Measurements from ENCODE around the gene CYP46A1. TPM values are rescaled to one million over a fixed set of nuclear protein-coding genes. Genes with fewer than 3 reads are reported as not detected.

The CYP46A1 gene
- total RNA-seq, 3 donors from 2014 or later (not counting 1 experiment from before 2014, with no cell fraction given), result 0.09 to 0.45 (median 0.09) TPM

DNA sequence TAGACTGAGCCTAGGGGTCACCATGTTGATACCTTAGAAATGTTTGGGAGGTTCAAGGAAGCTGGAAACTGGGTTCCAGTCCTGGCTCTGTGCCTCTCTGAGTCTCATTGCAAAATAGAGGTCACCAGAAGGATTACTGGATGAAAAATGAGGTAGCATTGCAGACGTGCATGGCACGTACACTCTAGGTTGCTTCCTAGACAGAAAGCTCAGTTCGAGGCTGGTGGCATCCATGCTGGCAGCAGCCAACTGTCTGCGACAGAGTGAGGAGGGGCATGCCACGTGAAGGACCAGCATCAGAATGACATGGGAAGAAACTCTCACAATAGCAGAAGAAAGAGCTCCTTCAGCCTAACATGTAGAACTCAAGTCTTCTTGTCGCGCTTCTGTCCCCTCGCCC lies 4.6 kb upstream of the CYP46A1 start:
- intact Hi-C loops (cut with micrococcal nuclease), result no loop called here
- no peaks in the 10 kb centered on the region for H3K36me3 ChIP-seq (ENCODE audit: control insufficient read depth, insufficient read depth, low read length)
- Mint-ChIP-seq H3K27me3 (ENCODE audit: low read depth in 2 of 2) (peaks cover 0 to 2% of the 10 kb centered on the region in 2 donors), H3K4me1 (peaks cover 7 to 23% of the 10 kb centered on the region in 2 donors), H3K27ac (no peak overlapping the region), H3K4me3 (no peak overlapping the region), H3K9me3 (no peaks in the 10 kb centered on the region), H3K36me3 (no peaks in the 10 kb centered on the region)
- TF ChIP-seq, protein P1, sequence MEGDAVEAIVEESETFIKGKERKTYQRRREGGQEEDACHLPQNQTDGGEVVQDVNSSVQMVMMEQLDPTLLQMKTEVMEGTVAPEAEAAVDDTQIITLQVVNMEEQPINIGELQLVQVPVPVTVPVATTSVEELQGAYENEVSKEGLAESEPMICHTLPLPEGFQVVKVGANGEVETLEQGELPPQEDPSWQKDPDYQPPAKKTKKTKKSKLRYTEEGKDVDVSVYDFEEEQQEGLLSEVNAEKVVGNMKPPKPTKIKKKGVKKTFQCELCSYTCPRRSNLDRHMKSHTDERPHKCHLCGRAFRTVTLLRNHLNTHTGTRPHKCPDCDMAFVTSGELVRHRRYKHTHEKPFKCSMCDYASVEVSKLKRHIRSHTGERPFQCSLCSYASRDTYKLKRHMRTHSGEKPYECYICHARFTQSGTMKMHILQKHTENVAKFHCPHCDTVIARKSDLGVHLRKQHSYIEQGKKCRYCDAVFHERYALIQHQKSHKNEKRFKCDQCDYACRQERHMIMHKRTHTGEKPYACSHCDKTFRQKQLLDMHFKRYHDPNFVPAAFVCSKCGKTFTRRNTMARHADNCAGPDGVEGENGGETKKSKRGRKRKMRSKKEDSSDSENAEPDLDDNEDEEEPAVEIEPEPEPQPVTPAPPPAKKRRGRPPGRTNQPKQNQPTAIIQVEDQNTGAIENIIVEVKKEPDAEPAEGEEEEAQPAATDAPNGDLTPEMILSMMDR (IDR thresholded peaks at IDR 0.05), result no peak
- no peak overlapping the region for H3K4me3 ChIP-seq (ENCODE audit: low read length)
- peaks cover 8% of the 10 kb centered on the region for H3K9me3 ChIP-seq (ENCODE audit: control insufficient read depth, insufficient read depth, low read length)
- no peaks in the 10 kb centered on the region for H3K27me3 ChIP-seq (ENCODE audit: control insufficient read depth, insufficient read depth, low read length)
- WGBS (ENCODE audit: insufficient coverage), result 81% methylated on average over 8 of the region's 8 CpGs
- peaks cover 30% of the 10 kb centered on the region for H3K4me1 ChIP-seq (ENCODE audit: control insufficient read depth, insufficient read depth, low read length)
- ATAC-seq (no peak), DNase-seq (no peak)
- no peak overlapping the region for H3K27ac ChIP-seq (ENCODE audit: low read length)

DNA sequence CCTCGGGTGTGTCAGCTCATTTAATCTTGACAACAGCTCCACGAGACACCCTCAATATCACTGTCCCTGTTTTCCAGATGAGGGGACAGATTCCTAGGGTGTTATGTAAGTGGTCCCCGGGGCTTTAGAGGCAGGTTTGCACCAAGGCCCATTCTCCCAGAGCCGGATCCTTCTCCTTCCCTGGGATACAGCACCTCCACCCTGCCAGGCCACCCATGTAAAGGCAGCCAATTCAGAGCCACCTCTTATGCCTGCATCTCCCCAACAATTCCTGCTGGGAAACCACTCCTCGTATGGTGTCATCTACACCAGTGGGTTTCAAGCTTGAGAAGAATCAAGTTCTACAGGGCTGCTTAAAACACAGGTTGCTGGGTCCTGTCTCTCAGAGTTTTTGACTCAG lies 4.1 kb upstream of the CYP46A1 start:
- H3K4me1 ChIP-seq (ENCODE audit: control insufficient read depth, insufficient read depth, low read length), result peaks cover 32% of the 10 kb centered on the region
- H3K9me3 Mint-ChIP-seq, result no peaks in the 10 kb centered on the region
- TF ChIP-seq, protein P1 (IDR thresholded peaks at IDR 0.05), result no peak
- H3K27me3 ChIP-seq (ENCODE audit: control insufficient read depth, insufficient read depth, low read length), result no peaks in the 10 kb centered on the region
- intact Hi-C loops (cut with micrococcal nuclease), result loop anchor here (5.0 kb wide), 2 partner anchors 73 to 512 kb away; no protein-coding TSS in a partner anchor
- ATAC-seq, result no peak
- peaks cover 7 to 24% of the 10 kb centered on the region in 2 donors for H3K4me1 Mint-ChIP-seq
- H3K9me3 ChIP-seq (ENCODE audit: control insufficient read depth, insufficient read depth, low read length), result peaks cover 8% of the 10 kb centered on the region
- DNase-seq, result no peak
- H3K4me3 Mint-ChIP-seq, result no peak overlapping the region
- H3K36me3 Mint-ChIP-seq, result no peaks in the 10 kb centered on the region
- WGBS (ENCODE audit: insufficient coverage), result 79% methylated on average over 5 of the region's 5 CpGs
- H3K4me3 ChIP-seq (ENCODE audit: low read length), result no peak overlapping the region
- no peak overlapping the region for H3K27ac Mint-ChIP-seq
- H3K27ac ChIP-seq (ENCODE audit: low read length), result no peak overlapping the region
- peaks cover 0 to 2% of the 10 kb centered on the region in 2 donors for H3K27me3 Mint-ChIP-seq (ENCODE audit: low read depth in 2 of 2)
- H3K36me3 ChIP-seq (ENCODE audit: control insufficient read depth, insufficient read depth, low read length), result no peaks in the 10 kb centered on the region

DNA sequence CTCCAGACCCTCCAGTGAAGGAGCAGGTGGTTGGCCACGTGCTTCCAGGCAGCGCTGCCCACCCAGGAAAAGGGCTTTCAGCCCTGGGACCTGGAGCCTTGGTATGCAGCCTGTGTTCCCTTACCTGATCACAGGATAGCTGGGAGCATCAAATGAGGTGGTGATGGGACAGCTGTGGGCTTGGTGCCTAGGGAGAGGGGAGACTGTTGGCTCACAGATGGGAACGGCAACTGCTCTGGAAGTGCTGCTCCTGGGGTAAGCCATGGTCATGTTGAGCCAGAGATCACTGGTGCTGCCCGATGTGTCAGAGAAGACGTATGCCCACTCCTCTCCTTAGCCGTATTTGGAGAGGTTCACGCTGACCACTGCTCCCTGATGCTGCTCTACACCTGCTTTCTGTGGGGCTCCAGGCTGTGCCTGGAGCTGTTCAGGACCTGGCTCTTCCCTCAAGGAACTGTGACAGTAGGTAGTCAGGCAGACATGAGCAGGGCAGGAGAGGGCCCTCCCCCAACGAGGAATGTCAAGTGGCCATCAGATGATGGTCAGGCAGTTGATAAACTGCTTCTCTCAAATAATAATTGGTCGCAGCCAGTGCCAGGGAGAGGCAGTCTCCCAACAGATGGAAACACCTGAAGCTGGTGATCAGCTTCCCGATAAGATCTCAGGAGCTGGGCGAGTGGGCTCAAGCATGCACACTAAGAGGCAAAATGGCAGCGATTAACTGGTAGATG lies 2.8 kb upstream of the CYP46A1 start:
- no peak for DNase-seq
- Mint-ChIP-seq H3K4me3 (no peak overlapping the region), H3K4me1 (peaks cover 7 to 33% of the 10 kb centered on the region in 2 donors), H3K27ac (no peak overlapping the region), H3K36me3 (no peaks in the 10 kb centered on the region), H3K27me3 (ENCODE audit: low read depth in 2 of 2) (peaks cover 10 to 11% of the 10 kb centered on the region in 2 donors), H3K9me3 (no peaks in the 10 kb centered on the region)
- Histone ChIP-seq H3K27me3 (ENCODE audit: control insufficient read depth, insufficient read depth, low read length) (no peaks in the 10 kb centered on the region), H3K36me3 (ENCODE audit: control insufficient read depth, insufficient read depth, low read length) (no peaks in the 10 kb centered on the region), H3K4me3 (ENCODE audit: low read length) (no peak overlapping the region), H3K27ac (ENCODE audit: low read length) (no peak overlapping the region), H3K4me1 (ENCODE audit: control insufficient read depth, insufficient read depth, low read length) (peaks cover 29% of the 10 kb centered on the region), H3K9me3 (ENCODE audit: control insufficient read depth, insufficient read depth, low read length) (peaks cover 8% of the 10 kb centered on the region)
- no peak for ATAC-seq
- WGBS (ENCODE audit: insufficient coverage), result 92% methylated on average over 12 of the region's 12 CpGs
- TF ChIP-seq, protein P1 (IDR thresholded peaks at IDR 0.05), result no peak
- intact Hi-C loops (cut with micrococcal nuclease), result loop anchor here (5.0 kb wide), 2 partner anchors 74 to 511 kb away; no protein-coding TSS in a partner anchor
